Measurements from ENCODE around the gene P2RX2.

The P2RX2 gene

DNA sequence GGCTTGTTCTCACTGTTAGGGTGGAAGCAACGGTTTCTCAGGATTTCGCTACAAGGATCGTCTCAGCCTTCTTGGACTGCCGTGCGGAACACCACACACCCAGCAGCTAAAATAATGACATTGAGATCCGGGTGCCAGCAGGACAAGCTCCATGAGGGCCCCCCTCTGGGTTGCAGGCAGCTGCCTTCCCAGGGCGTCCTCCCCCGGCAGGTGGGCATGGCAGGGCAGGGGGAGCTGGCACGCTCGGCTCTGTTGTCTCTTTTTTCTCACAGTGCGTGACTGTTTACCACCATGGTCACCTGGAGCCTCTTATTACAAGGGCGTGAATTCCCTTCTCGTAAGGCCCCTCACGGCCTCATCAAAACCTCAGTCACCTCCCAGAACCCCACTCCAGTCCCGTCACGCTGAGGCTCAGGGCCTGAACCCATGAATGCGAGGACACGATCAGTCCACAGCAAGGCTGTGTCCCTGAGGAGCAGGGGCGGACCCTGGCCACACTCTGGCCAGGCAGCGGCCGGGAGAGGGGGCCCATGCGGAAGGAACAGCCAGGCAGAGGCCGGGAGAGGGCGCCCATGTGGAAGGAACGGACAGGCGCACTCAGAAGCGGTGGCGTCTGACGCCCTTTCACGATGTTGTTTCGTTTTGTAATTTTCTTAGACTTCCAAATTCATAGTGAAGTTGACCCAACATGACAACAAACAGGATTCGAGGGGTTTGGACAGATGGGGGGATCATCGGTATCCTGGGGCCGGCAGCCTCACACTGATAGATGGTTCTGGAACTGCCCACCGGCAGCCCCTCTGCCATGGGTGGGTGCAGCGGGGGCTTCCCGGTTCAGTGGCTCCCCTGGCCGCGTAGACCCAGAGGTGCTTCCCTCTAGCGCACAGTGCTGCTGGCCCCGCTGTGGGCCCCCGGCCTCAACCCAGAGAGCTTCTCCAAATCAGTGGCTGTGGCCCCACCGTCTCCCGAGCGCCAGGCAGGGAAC lies 18.2 kb upstream of the P2RX2 start:
- in situ Hi-C loops (cut with MboI; ENCODE audit: low sequenced_read_pairs) = no loop called here

DNA sequence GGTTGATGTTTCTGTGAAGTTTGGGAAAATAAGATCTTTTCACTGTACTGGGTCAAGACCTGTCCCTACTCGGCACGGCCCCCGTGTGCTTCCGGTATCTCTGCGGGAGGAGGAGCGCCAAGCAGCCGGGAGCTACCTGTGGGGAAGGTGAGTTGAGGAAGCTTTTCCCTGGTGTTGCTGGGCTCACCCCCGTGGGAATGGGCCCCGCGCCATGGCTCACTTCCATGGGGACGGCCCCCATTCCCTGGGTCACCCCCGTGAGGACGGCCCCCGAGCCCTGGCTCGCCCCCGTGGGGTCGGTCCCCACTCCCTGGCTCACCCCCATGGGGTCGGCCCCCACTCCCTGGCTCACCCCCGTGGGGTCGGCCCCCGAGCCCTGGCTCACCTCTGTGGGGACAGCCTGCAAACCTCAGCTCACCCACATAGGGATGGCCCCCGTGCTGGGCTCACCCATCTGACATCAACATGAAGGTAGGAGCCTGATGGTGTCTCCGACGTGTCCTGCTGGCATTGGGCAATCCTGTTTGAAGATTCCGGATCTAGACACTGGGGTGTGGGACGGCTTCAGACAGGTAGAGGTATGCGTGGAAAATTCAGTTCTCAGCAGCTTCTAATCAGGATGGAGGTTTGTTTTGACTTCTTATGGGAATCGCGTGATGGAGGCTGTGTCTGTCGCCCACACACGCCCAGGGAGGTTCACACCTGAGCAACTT lies 17.2 kb upstream of the P2RX2 start:
- in situ Hi-C loops (cut with MboI; ENCODE audit: low sequenced_read_pairs) = no loop called here

DNA sequence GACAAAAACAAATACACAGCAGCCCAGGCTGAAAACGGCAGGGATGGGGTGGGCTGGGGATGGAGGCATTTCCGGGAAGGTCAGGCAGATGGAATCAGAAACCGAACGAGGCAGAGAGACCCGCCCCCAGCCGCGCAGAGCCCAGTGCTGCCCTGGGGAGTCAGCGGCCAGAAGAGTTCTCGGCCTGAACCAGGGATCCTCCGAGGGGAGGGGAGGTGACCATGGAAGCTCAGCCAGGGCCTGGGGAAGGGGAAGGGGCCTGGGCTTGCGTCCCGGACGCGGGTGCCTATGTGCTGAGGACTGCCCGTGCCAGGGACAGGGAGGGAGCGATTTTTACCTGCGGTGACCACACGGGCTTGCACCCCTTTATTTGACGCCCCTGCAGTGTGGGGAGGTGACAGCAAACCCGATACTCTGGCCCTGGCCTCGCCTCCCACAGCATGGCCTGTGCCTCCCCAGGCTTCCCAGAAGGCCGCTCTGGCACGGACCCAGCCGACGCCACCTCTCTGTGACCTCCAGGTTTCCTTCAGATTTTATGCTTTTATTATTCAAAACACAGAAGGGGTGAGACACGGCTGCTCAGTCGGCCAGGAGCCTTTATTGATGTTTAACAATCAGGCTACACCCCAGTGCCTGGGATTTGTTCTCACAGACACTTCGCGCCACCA lies 15.9 kb upstream of the P2RX2 start:
- in situ Hi-C loops (cut with MboI; ENCODE audit: low sequenced_read_pairs) = no loop called here

DNA sequence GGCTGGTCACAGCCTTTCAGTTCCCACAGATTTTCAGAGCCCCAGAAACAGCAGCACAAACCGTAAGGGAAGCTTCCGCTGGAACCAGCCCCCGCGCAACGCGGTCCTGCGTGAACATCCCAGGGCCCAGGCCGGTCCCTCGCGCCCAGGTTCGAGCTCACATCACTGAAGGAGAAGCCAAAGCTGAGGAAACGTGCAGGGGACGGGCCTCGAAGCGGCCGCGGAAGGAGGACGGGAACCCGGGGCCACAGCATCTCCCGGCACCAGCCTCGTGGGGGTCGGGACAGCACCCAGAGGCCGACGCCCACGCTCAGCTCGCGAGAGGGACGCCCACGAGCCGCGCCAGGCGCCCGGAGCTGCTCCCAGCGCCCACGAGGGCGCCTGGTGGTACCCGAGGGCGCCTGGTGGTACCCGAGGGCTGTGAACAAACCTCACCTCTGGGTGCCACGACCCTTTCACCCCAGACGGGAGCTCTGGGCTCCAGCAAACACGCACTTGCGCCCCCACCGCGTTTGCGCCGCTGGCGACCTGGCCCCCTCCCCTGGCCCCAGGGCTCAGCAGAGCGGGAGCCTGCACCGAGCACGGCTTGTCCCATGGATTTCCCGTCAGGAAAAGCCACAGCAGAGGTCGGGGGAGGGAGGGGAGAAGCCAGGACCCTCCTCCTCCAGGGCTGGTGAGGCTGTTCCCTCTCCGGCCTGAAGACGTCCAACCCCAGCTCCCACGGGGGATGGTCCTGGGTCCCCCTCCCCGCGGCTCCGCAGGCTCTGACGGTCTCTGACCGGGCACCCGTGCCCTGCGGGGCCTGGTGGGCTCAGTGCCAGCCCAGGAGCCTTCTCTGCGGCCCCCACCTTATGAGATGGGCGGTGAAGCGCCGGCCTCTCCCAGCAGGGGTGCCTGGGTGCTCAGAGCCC lies 15.1 kb upstream of the P2RX2 start:
- in situ Hi-C loops (cut with MboI; ENCODE audit: low sequenced_read_pairs) = no loop called here

DNA sequence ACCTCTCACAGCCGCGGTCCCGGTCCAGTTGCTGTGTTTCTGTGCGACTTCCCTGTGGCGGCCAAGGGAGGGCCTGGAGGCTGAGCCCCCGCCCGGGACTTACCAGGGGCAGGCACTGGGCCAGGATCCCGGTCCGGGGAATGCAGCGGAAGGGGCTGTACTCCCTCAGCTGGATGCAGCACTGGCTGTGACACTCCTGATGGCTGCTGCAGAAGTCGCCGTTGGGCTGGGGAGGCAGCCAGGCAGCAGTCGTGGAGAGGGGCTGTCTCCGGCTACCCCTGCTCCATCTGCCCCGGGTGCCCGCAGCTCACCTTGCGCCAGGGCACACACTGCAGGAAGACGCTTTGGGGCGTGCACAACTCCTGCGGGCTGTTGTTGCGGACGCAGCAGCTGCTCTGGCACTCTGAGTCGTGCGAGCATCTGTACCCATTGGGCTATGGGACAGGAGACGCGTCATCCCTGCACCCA lies 14.4 kb upstream of the P2RX2 start:
- in situ Hi-C loops (cut with MboI; ENCODE audit: low sequenced_read_pairs) = no loop called here

DNA sequence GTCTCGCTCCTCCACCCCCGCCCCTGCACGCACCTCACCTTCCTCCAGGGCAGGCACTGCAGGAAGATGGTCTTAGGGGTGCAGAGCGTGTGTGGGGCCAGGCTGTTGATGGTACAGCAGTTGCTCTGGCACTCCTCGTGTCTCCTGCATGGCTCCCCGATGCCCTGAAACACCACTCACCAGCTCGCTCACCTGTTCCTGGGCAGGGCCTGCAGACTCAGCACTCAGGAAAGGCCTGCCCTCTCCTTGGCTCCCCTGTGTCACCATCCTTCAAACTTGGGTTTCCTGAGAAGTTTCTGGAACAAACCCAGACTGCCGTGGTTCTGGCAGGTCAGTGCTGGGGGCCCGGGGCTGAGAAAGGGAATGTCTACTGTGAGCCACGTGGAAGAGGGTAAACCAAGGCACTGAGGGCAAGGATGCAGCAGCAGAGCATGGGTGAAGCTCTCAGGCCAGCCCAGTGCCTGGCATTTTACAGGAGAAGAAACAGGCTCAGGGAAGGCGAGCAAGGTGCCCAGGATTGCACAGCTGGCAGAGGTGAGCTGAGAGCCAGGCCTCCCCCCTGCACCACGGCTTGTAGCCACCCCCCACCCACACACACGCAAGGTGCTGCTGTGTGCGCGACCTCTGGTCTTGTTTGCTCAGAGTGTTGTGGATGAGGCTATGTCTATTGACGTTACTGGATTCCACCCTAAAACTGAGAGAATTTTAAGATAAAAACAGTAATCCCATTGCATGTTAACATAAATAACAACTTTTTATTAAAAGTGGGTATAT lies 13.7 kb upstream of the P2RX2 start:
- in situ Hi-C loops (cut with MboI; ENCODE audit: low sequenced_read_pairs) = no loop called here

DNA sequence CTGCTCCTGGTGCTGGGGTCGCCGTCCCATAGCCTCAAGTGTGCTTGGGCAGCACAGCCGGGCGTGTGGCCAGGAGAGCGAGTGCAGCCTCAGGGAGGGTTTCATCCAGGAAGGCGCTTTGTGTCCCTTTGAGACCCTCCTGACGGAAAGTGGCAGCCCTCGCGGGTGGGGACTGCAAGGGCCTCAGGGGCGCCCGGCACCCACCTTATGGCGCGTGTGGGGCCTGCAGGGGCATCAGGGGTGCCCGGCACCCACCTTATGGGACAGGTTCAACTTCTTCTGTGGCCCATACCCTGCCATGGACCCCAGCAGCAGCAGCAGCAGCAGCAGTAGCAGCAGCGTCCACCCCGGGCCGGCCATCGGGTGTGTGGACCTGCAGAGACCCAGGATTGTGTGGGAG lies 12.7 kb upstream of the P2RX2 start:
- in situ Hi-C loops (cut with MboI; ENCODE audit: low sequenced_read_pairs) = no loop called here

DNA sequence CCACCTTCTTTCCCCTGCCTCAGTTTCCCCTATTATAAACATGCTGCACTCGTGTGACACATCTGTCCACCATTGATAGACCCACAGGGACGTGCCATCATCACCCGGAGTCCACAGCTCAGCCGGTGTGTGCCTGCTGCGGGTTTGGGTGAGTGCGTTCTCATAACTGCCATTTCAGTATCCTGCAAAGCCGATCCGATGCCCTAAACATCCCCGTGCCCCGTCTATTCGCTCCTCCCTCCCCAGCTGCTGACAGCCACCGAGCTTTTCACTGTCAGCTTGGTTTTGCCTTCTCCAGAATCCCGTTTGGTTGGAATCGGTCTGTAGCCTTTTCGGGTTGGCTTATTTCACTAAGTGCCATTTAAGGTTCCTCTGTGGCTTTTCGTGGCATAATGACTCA lies 12.1 kb upstream of the P2RX2 start:
- in situ Hi-C loops (cut with MboI; ENCODE audit: low sequenced_read_pairs) = no loop called here

DNA sequence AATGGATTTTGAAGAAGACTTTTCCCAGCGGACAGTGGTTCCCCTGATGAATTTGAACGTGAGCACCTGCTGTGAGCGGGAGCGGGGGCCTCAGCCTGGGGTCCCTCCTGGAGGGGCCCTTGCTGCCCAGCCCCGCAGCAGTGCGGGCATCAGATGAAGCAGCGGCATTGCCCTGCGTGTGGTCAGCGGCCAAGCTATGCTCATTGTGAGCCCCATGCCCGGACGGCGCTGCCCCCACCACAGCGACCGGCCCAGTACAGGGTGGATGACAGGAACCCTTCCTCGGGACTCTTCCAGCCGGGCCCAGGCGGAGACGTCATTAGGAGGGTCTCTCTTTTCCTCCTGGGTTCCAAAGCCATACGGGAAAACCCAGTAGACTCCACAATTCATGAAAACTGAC lies 11.6 kb upstream of the P2RX2 start:
- in situ Hi-C loops (cut with MboI; ENCODE audit: low sequenced_read_pairs) = no loop called here

DNA sequence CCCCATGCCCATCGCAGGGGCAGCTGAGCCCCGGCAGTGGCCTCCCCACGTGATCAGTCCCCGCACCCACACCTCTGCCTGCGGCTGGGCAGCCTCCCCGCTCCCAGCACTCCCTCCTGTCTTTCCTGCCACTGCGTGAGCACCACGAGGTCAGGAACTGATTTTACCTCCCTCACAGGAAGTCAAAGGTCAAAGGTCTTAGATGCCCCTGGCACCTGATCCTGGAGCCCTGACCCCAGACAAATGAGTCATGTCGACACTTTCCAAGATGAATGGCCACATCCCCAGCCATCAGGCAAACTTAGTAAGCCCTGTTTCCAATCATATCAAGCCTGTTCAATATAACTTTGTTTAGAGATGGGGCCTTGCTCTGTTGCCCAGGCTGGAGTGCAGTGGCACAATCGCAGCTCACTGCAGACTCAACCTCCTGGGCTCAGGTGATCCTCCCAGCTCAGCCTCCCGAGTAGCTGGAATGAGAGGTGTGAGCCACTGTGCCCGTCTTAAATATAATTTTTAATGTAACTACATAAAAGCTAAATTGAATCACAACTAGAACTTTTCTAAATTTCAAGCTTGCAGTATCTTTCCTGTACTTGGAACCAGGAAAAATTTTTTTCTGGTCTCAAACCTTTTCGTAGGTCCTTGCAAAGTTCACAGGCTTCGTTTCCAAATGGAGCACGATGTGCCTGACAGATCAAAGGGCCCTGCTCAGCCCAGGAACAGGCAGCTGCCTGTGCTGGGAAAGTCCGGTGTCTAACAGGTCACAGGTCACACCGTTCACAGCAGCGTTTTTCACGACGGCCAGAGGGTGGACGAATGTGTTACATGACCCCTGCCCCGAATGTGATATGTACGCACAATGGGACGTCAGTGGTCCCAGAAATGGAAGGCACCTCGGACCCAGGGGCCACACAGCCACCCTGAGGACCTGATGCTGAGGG lies 10.1 kb upstream of the P2RX2 start:
- in situ Hi-C loops (cut with MboI; ENCODE audit: low sequenced_read_pairs) = no loop called here

DNA sequence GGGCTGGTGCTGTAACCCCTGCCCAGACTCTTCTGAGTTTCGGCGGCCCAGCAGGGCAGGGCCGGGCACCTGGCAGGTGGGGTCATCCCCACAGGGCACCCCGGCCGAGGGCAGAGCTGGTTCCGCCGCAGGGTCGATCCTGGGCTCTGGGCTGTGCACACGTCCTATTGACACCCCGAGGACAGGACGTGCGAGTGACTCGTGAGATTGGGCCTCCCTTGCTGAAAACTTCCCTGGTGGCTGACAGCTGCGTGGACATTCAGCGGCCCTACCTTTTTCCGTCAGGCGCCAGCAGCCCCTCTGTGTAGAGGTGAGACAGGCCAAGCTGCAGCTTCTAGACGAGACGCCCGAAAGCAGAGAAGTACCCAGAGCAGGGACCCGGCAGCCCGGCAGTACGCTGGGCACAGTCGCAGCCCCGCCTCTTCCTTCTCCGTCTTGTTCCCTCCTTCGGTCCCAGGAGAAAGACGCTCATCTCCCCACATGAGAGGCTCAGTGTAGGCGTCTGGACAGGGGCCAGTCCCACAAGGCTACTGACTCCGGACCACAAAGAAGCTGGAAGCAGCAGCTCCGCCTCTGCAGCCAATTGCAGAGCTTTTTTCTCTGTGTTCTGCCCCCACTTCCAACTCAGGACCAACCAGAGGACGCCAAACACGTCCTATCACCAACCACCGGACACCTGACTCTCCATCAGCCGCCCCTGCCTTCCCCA lies 8.4 kb upstream of the P2RX2 start, which contains the start of gene LRCOL1:
Gene LRCOL1 (minus strand): TSS at position 532 of the 709 bp plus-strand sequence. CDS start 4,331 bp downstream, outside the sequence.
- in situ Hi-C loops (cut with MboI; ENCODE audit: low sequenced_read_pairs) = no loop called here

DNA sequence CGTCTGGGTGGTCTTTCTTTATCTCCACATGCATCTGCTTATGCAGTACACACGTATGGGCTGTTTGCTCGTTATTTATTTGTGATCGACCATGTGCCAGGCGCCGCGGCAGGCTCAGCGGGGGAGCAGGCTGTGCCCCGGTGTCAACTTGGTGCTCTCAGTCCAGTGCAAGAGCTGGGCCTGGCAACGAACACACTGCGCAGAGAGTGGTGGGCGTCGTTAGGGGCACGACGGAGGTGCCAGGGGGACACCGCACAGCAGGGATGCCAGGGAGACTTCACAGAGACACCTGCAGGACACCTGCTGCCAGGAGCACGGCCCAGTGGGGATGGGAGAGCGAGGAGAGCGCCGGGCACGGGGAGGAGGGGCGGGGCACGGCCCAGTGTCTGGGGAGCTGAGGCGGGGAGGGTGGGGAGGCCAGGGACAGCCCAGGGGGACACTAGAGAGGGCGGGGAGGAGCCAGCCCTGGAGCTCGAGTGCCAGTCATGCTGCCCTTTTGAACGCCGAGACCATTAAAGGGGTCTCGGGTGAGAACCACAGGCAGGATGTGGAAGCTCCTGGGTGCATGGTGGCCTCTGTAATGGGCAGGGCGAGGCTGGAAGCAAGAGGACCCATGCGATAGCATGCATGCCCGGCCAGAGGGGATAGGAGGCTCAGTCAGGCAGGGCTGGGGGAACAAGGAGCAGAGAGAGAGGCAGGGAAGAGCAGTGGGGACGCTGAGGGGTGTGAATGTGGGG lies 7.5 kb upstream of the P2RX2 start:
- in situ Hi-C loops (cut with MboI; ENCODE audit: low sequenced_read_pairs) = no loop called here

DNA sequence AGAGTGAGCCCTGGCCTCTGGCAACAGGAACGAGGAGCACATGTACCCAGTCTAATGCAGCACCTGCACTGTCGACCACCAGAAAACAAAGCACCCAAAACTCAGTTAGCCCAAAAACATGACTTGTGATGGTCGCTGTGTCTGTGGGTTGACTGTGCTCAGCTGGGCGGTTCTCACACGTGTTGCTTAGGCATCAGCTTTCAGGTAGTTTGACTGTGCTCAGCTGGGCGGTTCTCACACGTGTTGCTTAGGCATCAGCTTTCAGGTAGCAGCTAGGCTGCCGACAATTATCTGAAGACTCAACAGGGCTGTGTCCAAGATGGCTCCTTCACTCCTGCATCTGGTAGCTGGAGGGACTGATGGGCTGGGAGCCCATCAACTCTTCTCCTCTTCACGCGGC lies 7.0 kb upstream of the P2RX2 start:
- in situ Hi-C loops (cut with MboI; ENCODE audit: low sequenced_read_pairs) = no loop called here

DNA sequence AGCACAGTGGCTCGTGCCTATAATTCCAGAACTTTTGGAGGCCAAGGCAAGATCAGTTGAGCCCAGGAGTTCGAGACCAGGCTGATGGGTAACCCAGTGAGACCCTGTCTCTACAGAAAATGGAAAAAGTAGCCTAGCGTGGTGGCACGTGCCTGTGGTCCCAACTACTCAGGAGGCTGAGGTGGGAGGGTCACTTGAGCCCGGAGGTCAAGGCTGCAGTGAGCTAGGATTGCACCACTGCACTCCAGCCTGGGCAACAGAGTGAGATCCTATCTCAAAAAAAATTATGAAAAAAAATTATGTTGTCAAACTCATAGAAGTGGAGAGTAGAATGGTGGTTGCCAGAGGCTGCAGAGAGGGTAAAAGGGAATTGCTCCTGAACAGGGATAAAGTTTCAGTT lies 4.5 kb upstream of the P2RX2 start:
- in situ Hi-C loops (cut with MboI; ENCODE audit: low sequenced_read_pairs) = no loop called here

DNA sequence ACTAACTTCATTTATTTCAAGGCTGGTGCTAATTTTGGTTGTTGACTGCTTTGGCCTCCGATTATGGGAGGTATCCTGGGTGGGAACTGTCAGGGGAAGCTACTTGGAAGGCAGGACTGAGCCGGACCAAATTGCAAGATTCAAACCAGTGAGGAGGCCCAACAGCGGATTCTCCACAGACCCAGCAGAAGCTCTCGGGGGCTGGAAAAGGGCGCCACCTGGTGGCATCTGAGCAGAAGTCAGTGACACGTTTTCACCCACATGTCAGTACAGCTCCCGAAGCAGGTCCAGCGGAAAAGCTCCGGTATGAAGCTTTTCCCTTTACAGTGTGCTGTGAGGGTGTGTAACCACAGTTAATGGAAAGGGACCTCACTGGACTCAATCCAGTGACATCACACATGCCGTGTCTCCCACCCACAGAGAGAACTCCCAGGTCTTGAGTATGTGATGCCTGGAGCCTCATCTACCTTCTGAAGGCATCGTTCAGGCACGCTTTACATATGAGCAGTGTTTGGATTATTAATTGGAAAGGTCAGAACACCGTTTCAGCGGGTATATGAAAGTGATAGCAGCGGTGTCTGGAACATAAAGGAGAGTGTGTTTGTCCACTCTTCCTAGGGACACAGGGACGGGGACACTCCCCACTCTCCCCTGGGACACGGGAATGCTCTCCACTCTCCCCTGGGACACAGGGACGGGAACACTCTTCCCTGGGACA lies 3.6 kb upstream of the P2RX2 start:
- in situ Hi-C loops (cut with MboI; ENCODE audit: low sequenced_read_pairs) = no loop called here

DNA sequence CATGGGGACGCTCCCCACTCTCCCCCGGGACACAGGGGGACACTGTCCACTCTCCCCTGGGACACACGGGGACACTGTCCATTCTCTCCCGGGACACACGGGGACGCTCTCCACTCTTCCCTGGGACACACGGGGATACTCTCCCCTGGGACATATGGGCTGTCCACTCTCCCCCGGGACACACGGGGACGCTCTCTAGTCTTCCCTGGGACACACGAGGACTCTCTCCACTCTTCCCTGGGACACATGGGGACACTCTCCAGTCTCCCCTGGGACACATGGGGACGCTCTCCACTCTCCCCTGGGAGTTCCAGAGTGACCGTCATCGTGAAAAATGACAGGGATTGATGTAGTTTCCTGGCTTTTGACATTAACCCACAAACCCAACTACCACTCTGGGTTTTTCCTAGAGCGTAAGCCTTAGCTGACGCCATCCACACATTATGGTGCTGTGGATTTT lies 3.0 kb upstream of the P2RX2 start:
- in situ Hi-C loops (cut with MboI; ENCODE audit: low sequenced_read_pairs) = no loop called here
